Lower lobe of right lung (tissue), 2 donors: Measurements from ENCODE around the gene ITGA2. TPM values are rescaled to one million over a fixed set of nuclear protein-coding genes. Genes with fewer than 3 reads are reported as not detected.

ENCODE experiments used
- ATAC-seq, 2 donors: fragments of 200-7000 bp; cut with Tn5 transposase; one replicate each; pipeline ENCODE4 v1.9.1; 2020 to 2022; ENCODE audit warnings: mild to moderate bottlenecking in 2 of 2, moderate library complexity in 2 of 2
- DNase-seq: peaks from one replicate; pipeline ENCODE4 v3.0.0-alpha.2; 2020
- H3K27ac ChIP-seq: fragments of 200-600 bp; one replicate; pipeline ENCODE4 v1.8.0; 2022
- H3K27me3 ChIP-seq: fragments of 200-600 bp; one replicate; pipeline ENCODE4 v1.8.0; 2022; ENCODE audit warnings: low read depth
- H3K36me3 ChIP-seq: fragments of 200-600 bp; one replicate; pipeline ENCODE4 v1.8.0; 2022; ENCODE audit warnings: mild to moderate bottlenecking
- H3K4me1 ChIP-seq: fragments of 200-600 bp; one replicate; pipeline ENCODE4 v1.8.0; 2022
- H3K4me3 ChIP-seq: fragments of 200-600 bp; one replicate; pipeline ENCODE4 v1.8.0; 2022; ENCODE audit warnings: mild to moderate bottlenecking
- H3K9me3 ChIP-seq: fragments of 200-600 bp; one replicate; pipeline ENCODE4 v1.8.0; 2022
- CTCF ChIP-seq: fragments of 200-600 bp; IDR thresholded peaks from one replicate; pipeline ENCODE4 v1.8.0; 2022; ENCODE audit warnings: antibody characterized with exemption, mild to moderate bottlenecking
- intact Hi-C: fragments of 100-400 bp; cut with DNase I; formaldehyde crosslinking; loops from one replicate; pipeline ENCODE4 v1.11.0; 2022
- total RNA-seq: library from RNA; stranded (reverse); fragmentation: NEBNext Ultra II Directional; extraction: Animal tissue kit (Norgen Biotek cat#: 25700); gene quantifications from one replicate; pipeline ENCODE4 v1.2.1, GENCODE V29; 2021
- donor health status: DM: no; HTN: yes; CAD: no; lungs with severe emphysema.

ITGA2 gene
- total RNA-seq, 1 donor from 2014 or later: 7.4 TPM

- Histone ChIP-seq H3K36me3 (peaks cover 35% of the 10 kb centered on the region), H3K27ac (no peak overlapping the region), H3K27me3 (no peaks in the 10 kb centered on the region), H3K4me3 (no peak overlapping the region), H3K9me3 (no peaks in the 10 kb centered on the region), H3K4me1 (peaks cover 5% of the 10 kb centered on the region)
- no peak for ATAC-seq
- no peak for DNase-seq
- no peak for TF ChIP-seq CTCF
- intact Hi-C loops: no loop called here
These were observed 98.5 kb downstream of the ITGA2 start for GRCh38 chr5:53087621-53088121.

GRCh38 chr5:53089481-53089991 is 100.4 kb downstream of the ITGA2 start:
- ATAC-seq (no peak), DNase-seq (no peak)
- H3K4me3 ChIP-seq: no peak overlapping the region
- peaks cover under 1% of the 10 kb centered on the region for H3K4me1 ChIP-seq
- H3K9me3 ChIP-seq: no peaks in the 10 kb centered on the region
- no peak for TF ChIP-seq CTCF
- peaks cover 26% of the 10 kb centered on the region for H3K36me3 ChIP-seq
- no peak overlapping the region for H3K27ac ChIP-seq
- H3K27me3 ChIP-seq: no peaks in the 10 kb centered on the region
- intact Hi-C loops: no loop called here

GRCh38 chr5:53090229-53090628 is 101.1 kb downstream of the ITGA2 start:
- DNase-seq (no peak), ATAC-seq (no peak)
- Histone ChIP-seq H3K36me3 (peaks cover 26% of the 10 kb centered on the region), H3K9me3 (no peaks in the 10 kb centered on the region), H3K27ac (no peak overlapping the region), H3K27me3 (no peaks in the 10 kb centered on the region), H3K4me1 (no peaks in the 10 kb centered on the region), H3K4me3 (no peak overlapping the region)
- intact Hi-C loops: no loop called here
- no peak for TF ChIP-seq CTCF

GRCh38 chr5:53091289-53091688 is 102.1 kb downstream of the ITGA2 start:
- no peak for TF ChIP-seq CTCF
- no peak overlapping the region for H3K27ac ChIP-seq
- no peaks in the 10 kb centered on the region for H3K27me3 ChIP-seq
- peaks cover 25% of the 10 kb centered on the region for H3K36me3 ChIP-seq
- no peak for ATAC-seq
- intact Hi-C loops: no loop called here
- DNase-seq: no peak
- H3K4me3 ChIP-seq: no peak overlapping the region
- no peaks in the 10 kb centered on the region for H3K4me1 ChIP-seq
- no peaks in the 10 kb centered on the region for H3K9me3 ChIP-seq

- H3K27ac ChIP-seq: no peak overlapping the region
These were observed 103.1 kb downstream of the ITGA2 start for GRCh38 chr5:53092242-53092641.

More at GRCh38 chr5:53092242-53092641, 103.1 kb downstream of the ITGA2 start:
- H3K27me3 ChIP-seq: no peaks in the 10 kb centered on the region
- intact Hi-C loops: no loop called here
- H3K4me1 ChIP-seq: no peaks in the 10 kb centered on the region
- H3K9me3 ChIP-seq: no peaks in the 10 kb centered on the region
- TF ChIP-seq CTCF: no peak
- H3K36me3 ChIP-seq: peaks cover 24% of the 10 kb centered on the region
- ATAC-seq (no peak), DNase-seq (no peak)
- no peak overlapping the region for H3K4me3 ChIP-seq
